Activated CD8-positive, alpha-beta memory T cell treated with anti-CD3 and anti-CD28 coated beads, Interleukin-2, amount 50 U/mL, for 48 hours (primary cell): ENCODE results near the gene PNMA6E.

Source experiments
- DNase-seq: peaks from one replicate; pipeline ENCODE4 v3.0.0-alpha.2; 2020

PNMA6E gene

GRCh38 chrX:153347530-153347929, 53.6 kb downstream of the PNMA6E start:
- no peak for DNase-seq
